HUES64 (cell line): Measurements from ENCODE around the gene G0S2.

Experiments
- H3K27ac ChIP-seq: 2 replicates; pipeline ENCODE4 v1.7.0; 2013; ENCODE audit warnings: low read depth, low read length, inconsistent platforms
- H3K27me3 ChIP-seq: 2 replicates; pipeline ENCODE4 v1.6.1; 2013; ENCODE audit warnings: mild to moderate bottlenecking, low read length; ENCODE audit not compliant: insufficient read depth
- H3K36me3 ChIP-seq: 2 replicates; pipeline ENCODE4 v1.6.1; 2013; ENCODE audit warnings: mild to moderate bottlenecking, low read length; ENCODE audit not compliant: insufficient read depth
- H3K4me1 ChIP-seq: 2 replicates; pipeline ENCODE4 v1.6.1; 2013; ENCODE audit warnings: mild to moderate bottlenecking, low read length, moderate library complexity; ENCODE audit not compliant: insufficient read depth
- H3K4me3 ChIP-seq: 2 replicates; pipeline ENCODE4 v1.5.1; 2013; ENCODE audit warnings: mild to moderate bottlenecking, low read length, moderate library complexity
- H3K9ac ChIP-seq: 2 replicates; pipeline ENCODE4 v1.6.1; 2013; ENCODE audit warnings: mild to moderate bottlenecking, low read depth, low read length
- H3K9me3 ChIP-seq: 2 replicates; pipeline ENCODE4 v1.6.1; 2013; ENCODE audit warnings: low read depth, low read length; ENCODE audit not compliant: insufficient read depth
- WGBS: fragments of 150-250, 120-280 bp; methylation state at CpG from one replicate; pipeline ENCODE4 v1.1.7; 2013; ENCODE audit warnings: missing lambda C conversion rate; 5-methylcytosine and 5-hydroxymethylcytosine counted together

G0S2 gene

GRCh38 chr1:209662879-209663327 lies 12.3 kb upstream of the G0S2 start:
- H3K9ac ChIP-seq: no peak overlapping the region
- no peak overlapping the region for H3K4me3 ChIP-seq
- H3K36me3 ChIP-seq: no peaks in the 10 kb centered on the region
- no peak overlapping the region for H3K27ac ChIP-seq
- WGBS: 94% methylated on average over 3 of the region's 3 CpGs
- no peaks in the 10 kb centered on the region for H3K9me3 ChIP-seq
- H3K4me1 ChIP-seq: no peaks in the 10 kb centered on the region; the same call in 1 of the 2 replicates
- peaks cover 5% of the 10 kb centered on the region; the same call in 1 of the 2 replicates for H3K27me3 ChIP-seq

GRCh38 chr1:209667103-209667502 lies 8.1 kb upstream of the G0S2 start:
- no peaks in the 10 kb centered on the region for H3K4me1 ChIP-seq
- H3K9me3 ChIP-seq: no peaks in the 10 kb centered on the region
- H3K4me3 ChIP-seq: no peak overlapping the region
- WGBS: 71% methylated on average over 1 of the region's 1 CpG
- no peak overlapping the region for H3K27ac ChIP-seq
- no peak overlapping the region for H3K9ac ChIP-seq
- H3K36me3 ChIP-seq: no peaks in the 10 kb centered on the region
- peaks cover 5% of the 10 kb centered on the region for H3K27me3 ChIP-seq

GRCh38 chr1:209667708-209668107 lies 7.5 kb upstream of the G0S2 start:
- Histone ChIP-seq H3K4me3 (no peak overlapping the region), H3K9me3 (no peaks in the 10 kb centered on the region), H3K36me3 (no peaks in the 10 kb centered on the region), H3K27me3 (peaks cover 9% of the 10 kb centered on the region), H3K9ac (no peak overlapping the region), H3K27ac (no peak overlapping the region), H3K4me1 (no peaks in the 10 kb centered on the region)
- WGBS: 89% methylated on average over 4 of the region's 4 CpGs

- 0 out of 2 replicates have a peak, but pooled peaks cover 4% of the 10 kb centered on the region for H3K4me1 ChIP-seq
These were observed 4.7 kb upstream of the G0S2 start for GRCh38 chr1:209670441-209671082.

GRCh38 chr1:209672705-209673630 lies 2.2 kb upstream of the G0S2 start:
- 83% methylated on average over 5 of the region's 5 CpGs for WGBS
- Histone ChIP-seq H3K4me3 (no peak overlapping the region), H3K9me3 (no peaks in the 10 kb centered on the region), H3K4me1 (0 out of 2 replicates have a peak, but pooled peaks cover 4% of the 10 kb centered on the region), H3K36me3 (no peaks in the 10 kb centered on the region), H3K27me3 (peaks cover 57% of the 10 kb centered on the region), H3K27ac (no peak overlapping the region), H3K9ac (no peak overlapping the region)

More at GRCh38 chr1:209670441-209671082, 4.7 kb upstream of the G0S2 start:
- Histone ChIP-seq H3K4me3 (no peak overlapping the region), H3K27me3 (peaks cover 37% of the 10 kb centered on the region), H3K9ac (no peak overlapping the region), H3K27ac (no peak overlapping the region), H3K36me3 (no peaks in the 10 kb centered on the region), H3K9me3 (no peaks in the 10 kb centered on the region)
- WGBS: 89% methylated on average over 1 of the region's 1 CpG

- Histone ChIP-seq H3K27me3 (peaks cover 64% of the 10 kb centered on the region), H3K36me3 (no peaks in the 10 kb centered on the region), H3K4me1 (0 out of 2 replicates have a peak, but pooled peaks cover 4% of the 10 kb centered on the region), H3K27ac (no peak overlapping the region), H3K9me3 (no peaks in the 10 kb centered on the region), H3K9ac (no peak overlapping the region), H3K4me3 (no peak overlapping the region)
- WGBS: 79% methylated on average over 7 of the region's 7 CpGs
These were observed 1.4 kb upstream of the G0S2 start for GRCh38 chr1:209673631-209674417.

GRCh38 chr1:209675565-209676154 lies 448 bp downstream of the G0S2 start:
- H3K4me3 ChIP-seq: peak overlapping the region; percentile 63
- peak overlapping the region; percentile 20; the same call in 1 of the 2 replicates for H3K9ac ChIP-seq

GRCh38 chr1:209678981-209679539 lies 3.8 kb downstream of the G0S2 start:
- no peak overlapping the region for H3K4me3 ChIP-seq
- no peak overlapping the region for H3K27ac ChIP-seq
- H3K36me3 ChIP-seq: no peaks in the 10 kb centered on the region
- 0 out of 2 replicates have a peak, but pooled peaks cover 2% of the 10 kb centered on the region for H3K4me1 ChIP-seq
- H3K27me3 ChIP-seq: peaks cover 83% of the 10 kb centered on the region
- H3K9me3 ChIP-seq: no peaks in the 10 kb centered on the region
- H3K9ac ChIP-seq: no peak overlapping the region
- 97% methylated on average over 3 of the region's 4 CpGs for WGBS

More at GRCh38 chr1:209675565-209676154, 448 bp downstream of the G0S2 start:
- Histone ChIP-seq H3K36me3 (no peaks in the 10 kb centered on the region), H3K9me3 (no peaks in the 10 kb centered on the region), H3K27me3 (peaks cover 83% of the 10 kb centered on the region), H3K27ac (no peak overlapping the region), H3K4me1 (0 out of 2 replicates have a peak, but pooled peaks cover 4% of the 10 kb centered on the region)
- WGBS: 2% methylated on average over 34 of the region's 34 CpGs

GRCh38 chr1:209685821-209686220 lies 10.6 kb downstream of the G0S2 start:
- 81% methylated on average over 3 of the region's 4 CpGs for WGBS
- peaks cover 20% of the 10 kb centered on the region for H3K27me3 ChIP-seq
- H3K36me3 ChIP-seq: no peaks in the 10 kb centered on the region
- H3K4me3 ChIP-seq: no peak overlapping the region
- no peak overlapping the region for H3K27ac ChIP-seq
- H3K9ac ChIP-seq: no peak overlapping the region
- no peaks in the 10 kb centered on the region for H3K9me3 ChIP-seq
- H3K4me1 ChIP-seq: no peaks in the 10 kb centered on the region

- H3K4me3 ChIP-seq: no peak overlapping the region
- H3K27ac ChIP-seq: no peak overlapping the region
These were observed 11.1 kb downstream of the G0S2 start for GRCh38 chr1:209686322-209686721.

More at GRCh38 chr1:209686322-209686721, 11.1 kb downstream of the G0S2 start:
- no peaks in the 10 kb centered on the region for H3K4me1 ChIP-seq
- H3K9ac ChIP-seq: no peak overlapping the region
- H3K36me3 ChIP-seq: no peaks in the 10 kb centered on the region
- peaks cover 15% of the 10 kb centered on the region for H3K27me3 ChIP-seq
- no peaks in the 10 kb centered on the region for H3K9me3 ChIP-seq
- WGBS: 93% methylated on average over 4 of the region's 4 CpGs
